ENCODE data around the gene CMIP.

Gene CMIP

GRCh38 chr16:81492965-81493754 lies 48.6 kb downstream of the CMIP start:
- DNase-seq: no peak
- Histone ChIP-seq H3K4me3 (no peak overlapping the region), H3K27me3 (no peaks in the 10 kb centered on the region), H3K27ac (no peak overlapping the region), H3K9me3 (no peaks in the 10 kb centered on the region), H3K36me3 (no peaks in the 10 kb centered on the region), H3K4me1 (peaks cover 0 to 5% (median 4%) of the 10 kb centered on the region in 4 donors)
- intact Hi-C loops (cut with DNase I; ENCODE audit: low total_unique reads): no loop called here
- no peak for TF ChIP-seq CTCF (IDR thresholded peaks at IDR 0.05)

- Histone ChIP-seq H3K4me3 (no peak overlapping the region), H3K4me1 (peaks cover 0 to 5% (median 4%) of the 10 kb centered on the region in 4 donors), H3K27ac (no peak overlapping the region), H3K9me3 (no peaks in the 10 kb centered on the region), H3K36me3 (no peaks in the 10 kb centered on the region), H3K27me3 (no peaks in the 10 kb centered on the region)
- intact Hi-C loops (cut with DNase I; ENCODE audit: low total_unique reads): no loop called here
- DNase-seq: no peak
- TF ChIP-seq CTCF (IDR thresholded peaks at IDR 0.05): no peak
Observed at GRCh38 chr16:81493755-81494433, 49.3 kb downstream of the CMIP start.

- no peak for DNase-seq
- no peak for TF ChIP-seq CTCF (IDR thresholded peaks at IDR 0.05)
- H3K4me1 ChIP-seq: peaks cover 0 to 4% (median 4%) of the 10 kb centered on the region in 4 donors
- no peak overlapping the region for H3K27ac ChIP-seq
- intact Hi-C loops (cut with DNase I; ENCODE audit: low total_unique reads): no loop called here
- H3K27me3 ChIP-seq: no peaks in the 10 kb centered on the region
- H3K36me3 ChIP-seq: no peaks in the 10 kb centered on the region
- H3K9me3 ChIP-seq: no peaks in the 10 kb centered on the region
- no peak overlapping the region for H3K4me3 ChIP-seq
Observed at GRCh38 chr16:81494434-81494806, 49.8 kb downstream of the CMIP start.

- no peak for TF ChIP-seq CTCF (IDR thresholded peaks at IDR 0.05)
- Histone ChIP-seq H3K36me3 (no peaks in the 10 kb centered on the region), H3K9me3 (no peaks in the 10 kb centered on the region), H3K27me3 (no peaks in the 10 kb centered on the region), H3K27ac (no peak overlapping the region), H3K4me3 (no peak overlapping the region), H3K4me1 (peaks cover 0 to 4% (median 1%) of the 10 kb centered on the region in 4 donors)
- DNase-seq: no peak
- intact Hi-C loops (cut with DNase I; ENCODE audit: low total_unique reads): no loop called here
Observed at GRCh38 chr16:81494888-81495287, 50.3 kb downstream of the CMIP start.

- peaks cover 0 to 9% (median 4%) of the 10 kb centered on the region in 4 donors for H3K4me1 ChIP-seq
- no peak overlapping the region for H3K27ac ChIP-seq
- intact Hi-C loops (cut with DNase I; ENCODE audit: low total_unique reads): no loop called here
- no peak overlapping the region for H3K4me3 ChIP-seq
- H3K9me3 ChIP-seq: no peaks in the 10 kb centered on the region
- peak in 1 of 2 donors; percentile 66 for DNase-seq
- TF ChIP-seq CTCF (IDR thresholded peaks at IDR 0.05): no peak
- H3K36me3 ChIP-seq: no peaks in the 10 kb centered on the region
- no peaks in the 10 kb centered on the region for H3K27me3 ChIP-seq
Observed at GRCh38 chr16:81495321-81496234, 51.0 kb downstream of the CMIP start.
